GM23248 (cell line): ENCODE measurements around the gene SERPIND1.

Source experiments
- EZH2 ChIP-seq: fragments of 200-600 bp; sonication (generic); IDR thresholded peaks from 2 replicates; pipeline ENCODE4 v1.6.1; 2018; ENCODE audit warnings: antibody characterized with exemption, mild to moderate bottlenecking; ENCODE audit not compliant: insufficient read depth, poor library complexity, severe bottlenecking
- EZH2phosphoT487 ChIP-seq: fragments of 200-600 bp; sonication (generic); IDR thresholded peaks from 2 replicates; pipeline ENCODE4 v1.6.1; 2018; ENCODE audit warnings: antibody characterized with exemption, moderate library complexity, mild to moderate bottlenecking, low read depth; ENCODE audit not compliant: insufficient read depth

DNA sequence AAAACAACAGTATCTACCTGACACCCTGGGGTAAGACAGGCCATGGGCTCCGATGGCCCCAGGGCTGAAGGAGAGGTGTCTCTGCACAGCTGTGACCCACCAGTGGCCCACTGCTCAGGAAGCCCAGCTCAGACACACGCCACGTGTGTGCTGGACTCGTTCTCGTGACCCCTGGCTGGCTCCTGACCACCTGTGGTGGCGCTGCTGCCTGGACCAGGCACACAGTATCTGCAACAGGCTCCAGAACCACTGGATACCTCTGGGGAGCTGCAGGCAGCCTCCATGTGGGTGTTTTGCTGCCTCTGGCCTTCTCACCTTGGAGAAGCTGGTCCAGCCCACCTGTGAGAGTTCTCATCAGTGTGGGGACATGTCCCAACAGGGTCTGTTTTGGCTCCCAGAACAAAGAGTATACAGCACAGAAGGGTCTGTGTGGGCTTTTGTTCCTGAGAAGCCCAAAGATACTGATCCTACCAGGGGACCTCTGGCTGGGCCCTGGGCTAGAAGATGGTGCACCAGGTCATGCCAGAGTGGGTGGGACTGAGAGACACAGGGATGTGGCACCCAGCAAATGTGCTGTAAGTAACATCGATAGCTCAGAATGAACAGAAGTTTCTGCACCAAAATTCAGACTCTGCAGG, 21.7 kb upstream of the SERPIND1 start:
- TF ChIP-seq EZH2phosphoT487 (no peak), EZH2 (no peak)
